WTC11 (cell line): ENCODE data around the gene VPS8. TPM values are rescaled to one million over a fixed set of nuclear protein-coding genes. Genes with fewer than 3 reads are reported as not detected.

Source experiments
- ATAC-seq: fragments of 200-7000 bp; cut with Tn5 transposase; 2 replicates; pipeline ENCODE4 v1.10.0; 2021; ENCODE audit warnings: mild to moderate bottlenecking, moderate library complexity
- CTCF ChIA-PET: fragments of 300-600 bp; sonication (Branson Sonifier 250); formaldehyde crosslinking; loops from one replicate; lab custom pipeline; 2021; ENCODE audit warnings: antibody characterized with exemption; lab: Charles Lee
- POLR2A ChIA-PET: fragments of 350-600 bp; sonication (Branson Sonifier 250); formaldehyde crosslinking; loops from one replicate; lab custom pipeline; 2021; ENCODE audit warnings: antibody characterized with exemption; lab: Charles Lee
- DNase-seq: peaks from one replicate; pipeline ENCODE4 v3.0.0; 2021; ENCODE audit warnings: low spot score
- H3K27ac Mint-ChIP-seq: 2 replicates; pipeline ENCODE4 v1.8.0; 2021; ENCODE audit warnings: mixed read lengths
- H3K27me3 Mint-ChIP-seq: 2 replicates; pipeline ENCODE4 v1.8.0; 2021; ENCODE audit warnings: low read depth, mild to moderate bottlenecking, moderate library complexity, mixed read lengths
- H3K36me3 Mint-ChIP-seq: 2 replicates; pipeline ENCODE4 v1.8.0; 2021; ENCODE audit warnings: mixed read lengths
- H3K4me1 Mint-ChIP-seq: 2 replicates; pipeline ENCODE4 v1.8.0; 2022; ENCODE audit warnings: mixed read lengths
- H3K4me3 Mint-ChIP-seq: 2 replicates; pipeline ENCODE4 v1.8.0; 2021; ENCODE audit warnings: mild to moderate bottlenecking, moderate library complexity, mixed read lengths
- H3K9me3 Mint-ChIP-seq: 2 replicates; pipeline ENCODE4 v1.8.0; 2021; ENCODE audit warnings: mixed read lengths
- CREB1 ChIP-seq: sonication (generic); formaldehyde crosslinking; IDR thresholded peaks from 2 replicates; pipeline ENCODE4 v1.8.0; 2023; ENCODE audit warnings: mild to moderate bottlenecking, missing genetic modification reagents
- FOXJ3 ChIP-seq: sonication (generic); formaldehyde crosslinking; IDR thresholded peaks from 2 replicates; pipeline ENCODE4 v1.9.0; 2021; ENCODE audit warnings: missing genetic modification reagents, mild to moderate bottlenecking, borderline replicate concordance
- GRHL2 ChIP-seq: fragments of 250-450 bp; sonication (Bioruptor Pico); IDR thresholded peaks from 2 replicates; pipeline ENCODE4 v1.8.0; 2022; ENCODE audit warnings: mild to moderate bottlenecking, moderate library complexity; ENCODE audit not compliant: insufficient replicate concordance, severe bottlenecking
- total RNA-seq: library from RNA; stranded (reverse); gene quantifications from 3 replicates; pipeline ENCODE4 v1.2.3, GENCODE V29; 2021
- TF ChIP-seq, protein P1 (sequence below): sonication (generic); formaldehyde crosslinking; conservative IDR thresholded peaks from 2 replicates; pipeline ENCODE4 v1.8.1; 2022; ENCODE audit warnings: mild to moderate bottlenecking, missing genetic modification reagents
- TF ChIP-seq, protein P2 (sequence below): sonication (generic); formaldehyde crosslinking; IDR thresholded peaks from 2 replicates; pipeline ENCODE4 v1.8.1; 2022; ENCODE audit warnings: mild to moderate bottlenecking, missing genetic modification reagents, moderate library complexity, borderline replicate concordance
- TF ChIP-seq, protein P3 (sequence below): sonication (generic); formaldehyde crosslinking; IDR thresholded peaks from 2 replicates; pipeline ENCODE4 v1.8.1; 2022; ENCODE audit warnings: low read depth, missing genetic modification reagents, borderline replicate concordance
- TF ChIP-seq, protein P4 (sequence below): fragments of 200-600 bp; IDR thresholded peaks from 2 replicates; pipeline ENCODE4 v1.8.0; 2022; ENCODE audit warnings: antibody characterized with exemption
- TF ChIP-seq, protein P5 (sequence below): fragments of 250-450 bp; sonication (Bioruptor Pico); conservative IDR thresholded peaks from 2 replicates; pipeline ENCODE4 v1.9.0; 2021; ENCODE audit warnings: mild to moderate bottlenecking
- TF ChIP-seq, protein P6 (sequence below): fragments of 250-450 bp; sonication (Bioruptor Pico); IDR thresholded peaks from 2 replicates; pipeline ENCODE4 v1.9.0; 2021; ENCODE audit warnings: moderate library complexity, mild to moderate bottlenecking, inconsistent platforms, borderline replicate concordance
- TF ChIP-seq, protein P7 (sequence below): sonication (generic); formaldehyde crosslinking; IDR thresholded peaks from 2 replicates; pipeline ENCODE4 v1.8.0; 2022; ENCODE audit warnings: mild to moderate bottlenecking, missing genetic modification reagents
- TF ChIP-seq, protein P8 (sequence below): sonication (generic); formaldehyde crosslinking; IDR thresholded peaks from 2 replicates; pipeline ENCODE4 v1.8.0; 2023; ENCODE audit warnings: missing genetic modification reagents

Gene VPS8
- total RNA-seq, 1 experiment from 2014 or later: 44.9 TPM

DNA sequence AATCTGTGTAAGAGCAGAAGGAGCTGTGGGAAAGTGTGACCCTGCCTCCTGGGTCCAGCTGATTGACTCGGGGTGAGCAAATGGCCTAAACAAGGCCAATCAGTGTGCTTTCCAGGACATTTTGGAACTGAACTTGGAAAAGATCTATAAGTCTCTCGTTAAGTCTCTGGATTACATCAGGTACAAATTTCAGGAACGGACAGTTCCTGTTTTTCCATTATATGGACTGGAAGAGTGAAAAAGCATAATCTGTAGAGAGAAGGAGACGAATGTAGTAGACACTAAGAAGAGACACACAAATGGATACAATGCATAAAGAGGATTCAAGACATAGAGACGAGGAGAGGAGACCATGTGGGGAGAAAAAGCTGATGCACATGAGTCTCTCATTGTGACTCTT, 173.6 kb downstream of the VPS8 start:
- no peak for TF ChIP-seq FOXJ3 (CRISPR knock-in tag)
- H3K36me3 Mint-ChIP-seq: peaks cover 3% of the 10 kb centered on the region; the same call in 1 of the 2 replicates
- no peak for DNase-seq
- ChIA-PET CTCF (no interaction called here), POLR2A (no interaction called here)
- no peak overlapping the region for H3K4me3 Mint-ChIP-seq
- H3K9me3 Mint-ChIP-seq: peaks cover 4% of the 10 kb centered on the region
- H3K4me1 Mint-ChIP-seq: no peaks in the 10 kb centered on the region
- ATAC-seq: no peak
- H3K27me3 Mint-ChIP-seq: no peaks in the 10 kb centered on the region
- H3K27ac Mint-ChIP-seq: no peak overlapping the region

DNA sequence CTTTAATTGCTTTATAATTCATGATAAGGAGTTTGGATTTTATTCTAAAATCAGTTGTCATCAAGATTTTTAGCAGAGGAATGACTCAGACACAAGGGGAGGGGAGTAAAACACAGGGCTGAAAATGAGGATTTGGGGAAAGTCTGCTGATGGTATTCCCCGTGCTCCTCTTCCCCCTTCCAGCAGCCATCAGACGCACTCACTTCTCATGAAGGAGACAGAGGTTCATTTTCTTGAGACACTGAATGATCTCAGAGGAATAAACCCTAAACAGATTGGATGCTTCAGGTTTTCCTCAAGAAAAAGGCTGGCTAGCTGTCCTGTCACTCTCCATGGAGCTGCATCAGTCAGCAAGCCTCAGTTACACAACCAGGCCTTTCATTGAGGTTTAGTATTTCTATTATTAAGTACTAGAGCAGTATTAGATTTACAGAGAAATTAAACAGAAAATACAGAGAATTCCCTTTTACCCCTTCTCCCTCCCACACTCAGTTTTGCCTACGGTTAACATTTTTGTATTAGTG, 174.5 kb downstream of the VPS8 start:
- ChIA-PET POLR2A (no interaction called here), CTCF (no interaction called here)
- Mint-ChIP-seq H3K36me3 (peaks cover 3% of the 10 kb centered on the region; the same call in 1 of the 2 replicates), H3K4me3 (no peak overlapping the region), H3K27ac (no peak overlapping the region), H3K4me1 (no peaks in the 10 kb centered on the region), H3K27me3 (no peaks in the 10 kb centered on the region), H3K9me3 (peaks cover 4% of the 10 kb centered on the region)
- DNase-seq (no peak), ATAC-seq (no peak)
- TF ChIP-seq, protein P1, sequence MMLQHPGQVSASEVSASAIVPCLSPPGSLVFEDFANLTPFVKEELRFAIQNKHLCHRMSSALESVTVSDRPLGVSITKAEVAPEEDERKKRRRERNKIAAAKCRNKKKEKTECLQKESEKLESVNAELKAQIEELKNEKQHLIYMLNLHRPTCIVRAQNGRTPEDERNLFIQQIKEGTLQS (CRISPR knock-in tag): no peak
- TF ChIP-seq, protein P2, sequence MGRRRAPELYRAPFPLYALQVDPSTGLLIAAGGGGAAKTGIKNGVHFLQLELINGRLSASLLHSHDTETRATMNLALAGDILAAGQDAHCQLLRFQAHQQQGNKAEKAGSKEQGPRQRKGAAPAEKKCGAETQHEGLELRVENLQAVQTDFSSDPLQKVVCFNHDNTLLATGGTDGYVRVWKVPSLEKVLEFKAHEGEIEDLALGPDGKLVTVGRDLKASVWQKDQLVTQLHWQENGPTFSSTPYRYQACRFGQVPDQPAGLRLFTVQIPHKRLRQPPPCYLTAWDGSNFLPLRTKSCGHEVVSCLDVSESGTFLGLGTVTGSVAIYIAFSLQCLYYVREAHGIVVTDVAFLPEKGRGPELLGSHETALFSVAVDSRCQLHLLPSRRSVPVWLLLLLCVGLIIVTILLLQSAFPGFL (CRISPR knock-in tag): no peak
- TF ChIP-seq, protein P3, sequence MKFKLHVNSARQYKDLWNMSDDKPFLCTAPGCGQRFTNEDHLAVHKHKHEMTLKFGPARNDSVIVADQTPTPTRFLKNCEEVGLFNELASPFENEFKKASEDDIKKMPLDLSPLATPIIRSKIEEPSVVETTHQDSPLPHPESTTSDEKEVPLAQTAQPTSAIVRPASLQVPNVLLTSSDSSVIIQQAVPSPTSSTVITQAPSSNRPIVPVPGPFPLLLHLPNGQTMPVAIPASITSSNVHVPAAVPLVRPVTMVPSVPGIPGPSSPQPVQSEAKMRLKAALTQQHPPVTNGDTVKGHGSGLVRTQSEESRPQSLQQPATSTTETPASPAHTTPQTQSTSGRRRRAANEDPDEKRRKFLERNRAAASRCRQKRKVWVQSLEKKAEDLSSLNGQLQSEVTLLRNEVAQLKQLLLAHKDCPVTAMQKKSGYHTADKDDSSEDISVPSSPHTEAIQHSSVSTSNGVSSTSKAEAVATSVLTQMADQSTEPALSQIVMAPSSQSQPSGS (CRISPR knock-in tag): no peak
- TF ChIP-seq GRHL2 (CRISPR knock-in tag): no peak
- TF ChIP-seq, protein P4, sequence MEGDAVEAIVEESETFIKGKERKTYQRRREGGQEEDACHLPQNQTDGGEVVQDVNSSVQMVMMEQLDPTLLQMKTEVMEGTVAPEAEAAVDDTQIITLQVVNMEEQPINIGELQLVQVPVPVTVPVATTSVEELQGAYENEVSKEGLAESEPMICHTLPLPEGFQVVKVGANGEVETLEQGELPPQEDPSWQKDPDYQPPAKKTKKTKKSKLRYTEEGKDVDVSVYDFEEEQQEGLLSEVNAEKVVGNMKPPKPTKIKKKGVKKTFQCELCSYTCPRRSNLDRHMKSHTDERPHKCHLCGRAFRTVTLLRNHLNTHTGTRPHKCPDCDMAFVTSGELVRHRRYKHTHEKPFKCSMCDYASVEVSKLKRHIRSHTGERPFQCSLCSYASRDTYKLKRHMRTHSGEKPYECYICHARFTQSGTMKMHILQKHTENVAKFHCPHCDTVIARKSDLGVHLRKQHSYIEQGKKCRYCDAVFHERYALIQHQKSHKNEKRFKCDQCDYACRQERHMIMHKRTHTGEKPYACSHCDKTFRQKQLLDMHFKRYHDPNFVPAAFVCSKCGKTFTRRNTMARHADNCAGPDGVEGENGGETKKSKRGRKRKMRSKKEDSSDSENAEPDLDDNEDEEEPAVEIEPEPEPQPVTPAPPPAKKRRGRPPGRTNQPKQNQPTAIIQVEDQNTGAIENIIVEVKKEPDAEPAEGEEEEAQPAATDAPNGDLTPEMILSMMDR: no peak
- TF ChIP-seq, protein P5, sequence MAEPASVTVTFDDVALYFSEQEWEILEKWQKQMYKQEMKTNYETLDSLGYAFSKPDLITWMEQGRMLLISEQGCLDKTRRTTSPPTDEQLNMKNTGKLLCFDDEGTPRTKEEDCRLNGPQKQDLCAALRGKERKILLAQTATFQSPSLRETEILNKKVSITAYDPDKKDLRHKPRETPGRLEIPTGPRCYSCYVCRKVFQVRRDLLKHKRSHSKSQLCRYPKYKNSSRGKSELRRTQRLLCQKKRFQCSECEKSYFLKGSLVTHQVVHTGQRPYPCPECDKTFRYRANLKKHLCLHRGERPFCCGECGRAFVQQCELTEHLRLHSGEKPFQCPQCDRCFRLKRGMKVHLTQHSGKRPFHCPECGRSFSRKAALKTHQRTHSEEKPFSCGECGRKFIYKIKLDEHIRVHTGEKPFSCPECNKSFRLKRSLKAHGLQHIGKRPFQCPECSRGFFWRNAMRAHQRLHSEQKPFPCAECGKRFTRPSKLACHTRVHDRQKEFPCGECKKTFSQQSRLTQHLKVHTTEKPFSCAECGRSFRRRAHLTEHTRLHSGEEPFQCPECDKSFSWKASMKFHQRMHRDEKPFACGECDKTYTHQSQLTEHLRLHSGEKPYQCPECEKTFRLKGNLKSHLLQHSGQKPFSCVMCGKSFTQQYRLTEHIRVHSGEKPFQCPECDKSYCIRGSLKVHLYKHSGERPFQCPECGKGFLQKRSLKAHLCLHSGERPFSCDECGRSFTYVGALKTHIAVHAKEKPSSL (CRISPR knock-in tag): no peak
- TF ChIP-seq, protein P6, sequence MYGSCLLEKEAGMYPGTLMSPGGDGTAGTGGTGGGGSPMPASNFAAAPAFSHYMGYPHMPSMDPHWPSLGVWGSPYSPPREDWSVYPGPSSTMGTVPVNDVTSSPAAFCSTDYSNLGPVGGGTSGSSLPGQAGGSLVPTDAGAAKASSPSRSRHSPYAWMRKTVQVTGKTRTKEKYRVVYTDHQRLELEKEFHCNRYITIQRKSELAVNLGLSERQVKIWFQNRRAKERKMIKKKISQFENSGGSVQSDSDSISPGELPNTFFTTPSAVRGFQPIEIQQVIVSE (CRISPR knock-in tag): no peak
- TF ChIP-seq, protein P7, sequence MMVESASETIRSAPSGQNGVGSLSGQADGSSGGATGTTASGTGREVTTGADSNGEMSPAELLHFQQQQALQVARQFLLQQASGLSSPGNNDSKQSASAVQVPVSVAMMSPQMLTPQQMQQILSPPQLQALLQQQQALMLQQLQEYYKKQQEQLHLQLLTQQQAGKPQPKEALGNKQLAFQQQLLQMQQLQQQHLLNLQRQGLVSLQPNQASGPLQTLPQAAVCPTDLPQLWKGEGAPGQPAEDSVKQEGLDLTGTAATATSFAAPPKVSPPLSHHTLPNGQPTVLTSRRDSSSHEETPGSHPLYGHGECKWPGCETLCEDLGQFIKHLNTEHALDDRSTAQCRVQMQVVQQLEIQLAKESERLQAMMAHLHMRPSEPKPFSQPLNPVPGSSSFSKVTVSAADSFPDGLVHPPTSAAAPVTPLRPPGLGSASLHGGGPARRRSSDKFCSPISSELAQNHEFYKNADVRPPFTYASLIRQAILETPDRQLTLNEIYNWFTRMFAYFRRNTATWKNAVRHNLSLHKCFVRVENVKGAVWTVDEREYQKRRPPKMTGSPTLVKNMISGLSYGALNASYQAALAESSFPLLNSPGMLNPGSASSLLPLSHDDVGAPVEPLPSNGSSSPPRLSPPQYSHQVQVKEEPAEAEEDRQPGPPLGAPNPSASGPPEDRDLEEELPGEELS (CRISPR knock-in tag): no peak
- TF ChIP-seq CREB1 (CRISPR knock-in tag): no peak
- TF ChIP-seq, protein P8, sequence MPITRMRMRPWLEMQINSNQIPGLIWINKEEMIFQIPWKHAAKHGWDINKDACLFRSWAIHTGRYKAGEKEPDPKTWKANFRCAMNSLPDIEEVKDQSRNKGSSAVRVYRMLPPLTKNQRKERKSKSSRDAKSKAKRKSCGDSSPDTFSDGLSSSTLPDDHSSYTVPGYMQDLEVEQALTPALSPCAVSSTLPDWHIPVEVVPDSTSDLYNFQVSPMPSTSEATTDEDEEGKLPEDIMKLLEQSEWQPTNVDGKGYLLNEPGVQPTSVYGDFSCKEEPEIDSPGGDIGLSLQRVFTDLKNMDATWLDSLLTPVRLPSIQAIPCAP (CRISPR knock-in tag): no peak
